HG02870 (cell line): ENCODE results near the gene SLC37A1.

Source experiments
- ATAC-seq: cut with Tn5 transposase; IDR thresholded peaks from one replicate; pipeline ENCODE4 v1.9.1; 2021; ENCODE audit warnings: mild to moderate bottlenecking, moderate library complexity; ENCODE audit not compliant: unreplicated experiment

Gene SLC37A1

GRCh38 chr21:42572906-42573495, 59.3 kb downstream of the SLC37A1 start:
- ATAC-seq, result no peak

GRCh38 chr21:42574234-42575027, 60.8 kb downstream of the SLC37A1 start:
- no peak for ATAC-seq

- no peak for ATAC-seq
Measured at GRCh38 chr21:42575111-42575510, 61.5 kb downstream of the SLC37A1 start.

- no peak for ATAC-seq
Measured at GRCh38 chr21:42576639-42577038, 63.0 kb downstream of the SLC37A1 start.

- no peak for ATAC-seq
Measured at GRCh38 chr21:42578034-42578433, 64.4 kb downstream of the SLC37A1 start.

- no peak for ATAC-seq
Measured at GRCh38 chr21:42578761-42579415, 65.2 kb downstream of the SLC37A1 start.

- ATAC-seq, result no peak
Measured at GRCh38 chr21:42579456-42580075, 65.9 kb downstream of the SLC37A1 start.

GRCh38 chr21:42580076-42580792, 66.6 kb downstream of the SLC37A1 start:
- ATAC-seq, result no peak

- ATAC-seq, result no peak
Measured at GRCh38 chr21:42580793-42581321, 67.2 kb downstream of the SLC37A1 start.

- ATAC-seq, result no peak
Measured at GRCh38 chr21:42581336-42581992, 67.8 kb downstream of the SLC37A1 start.

- ATAC-seq, result no peak
Measured at GRCh38 chr21:42581993-42582786, 68.5 kb downstream of the SLC37A1 start.

GRCh38 chr21:42582787-42583476, 69.3 kb downstream of the SLC37A1 start:
- no peak for ATAC-seq

- no peak for ATAC-seq
Measured at GRCh38 chr21:42583477-42584295, 70.0 kb downstream of the SLC37A1 start.

GRCh38 chr21:42584296-42584641, 70.6 kb downstream of the SLC37A1 start:
- ATAC-seq, result no peak

- ATAC-seq, result no peak
Measured at GRCh38 chr21:42585881-42586280, 72.2 kb downstream of the SLC37A1 start.

- no peak for ATAC-seq
Measured at GRCh38 chr21:42586406-42586805, 72.8 kb downstream of the SLC37A1 start.

GRCh38 chr21:42587036-42587435, 73.4 kb downstream of the SLC37A1 start:
- ATAC-seq, result no peak
